NCI-H748 (cell line): Measurements from ENCODE around the gene TLDC2.

ENCODE experiments used
- DNase-seq: peaks from one replicate; lab custom pipeline; 2025; ENCODE audit not compliant: unreplicated experiment; lab: John Stamatoyannopoulos, UW

The TLDC2 gene

GRCh38 chr20:36849333-36850065, 26.4 kb upstream of the TLDC2 start:
- no peak for DNase-seq

GRCh38 chr20:36850759-36851158, 25.2 kb upstream of the TLDC2 start:
- no peak for DNase-seq

GRCh38 chr20:36851490-36851889, 24.4 kb upstream of the TLDC2 start:
- no peak for DNase-seq

- DNase-seq: no peak
Observed at GRCh38 chr20:36852187-36852586, 23.8 kb upstream of the TLDC2 start.

DNA sequence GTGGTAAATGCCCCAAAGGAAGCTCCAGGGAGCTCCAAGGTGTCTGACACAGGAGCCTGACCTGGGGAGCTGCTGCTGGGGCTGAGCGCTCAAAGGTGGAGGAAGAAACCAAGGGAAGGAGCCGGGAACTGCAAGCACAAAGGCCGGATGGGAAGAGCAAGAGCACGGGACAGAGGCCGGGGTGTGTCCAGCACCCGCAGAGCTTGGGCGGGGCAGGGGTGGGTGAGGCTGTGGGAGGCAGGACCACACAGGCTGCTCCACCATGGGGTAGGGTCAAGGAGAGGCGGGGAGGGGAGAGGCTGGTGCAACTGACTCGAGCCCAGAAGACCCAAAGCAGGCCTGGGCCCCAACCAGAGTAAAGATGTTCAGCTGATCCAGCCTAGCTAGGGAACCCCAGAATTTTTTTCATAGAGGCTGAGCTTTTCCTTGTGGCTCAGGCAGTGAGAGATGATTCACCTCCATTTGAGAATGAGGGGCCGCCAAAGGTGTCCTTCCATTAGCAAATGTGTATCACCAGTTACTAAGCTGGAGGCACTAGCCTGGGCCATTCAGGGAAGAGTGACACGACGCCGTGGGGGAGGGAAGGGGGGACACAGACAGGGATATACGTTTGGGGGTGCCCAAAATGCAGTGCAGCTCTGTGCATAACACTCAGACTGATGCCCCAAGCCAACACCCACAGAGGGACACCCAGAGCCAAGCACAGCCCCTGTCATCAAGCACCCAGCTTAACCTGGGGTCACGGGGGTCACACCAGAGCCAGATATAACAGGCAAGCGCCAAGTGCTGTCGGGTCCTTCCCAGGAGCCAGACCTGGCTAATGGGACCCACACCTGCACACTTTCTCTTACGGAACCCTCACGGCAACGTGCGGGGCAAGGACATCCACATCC, 21.3 kb upstream of the TLDC2 start:
- no peak for DNase-seq

- no peak for DNase-seq
Observed at GRCh38 chr20:36855241-36855657, 20.7 kb upstream of the TLDC2 start.

DNA sequence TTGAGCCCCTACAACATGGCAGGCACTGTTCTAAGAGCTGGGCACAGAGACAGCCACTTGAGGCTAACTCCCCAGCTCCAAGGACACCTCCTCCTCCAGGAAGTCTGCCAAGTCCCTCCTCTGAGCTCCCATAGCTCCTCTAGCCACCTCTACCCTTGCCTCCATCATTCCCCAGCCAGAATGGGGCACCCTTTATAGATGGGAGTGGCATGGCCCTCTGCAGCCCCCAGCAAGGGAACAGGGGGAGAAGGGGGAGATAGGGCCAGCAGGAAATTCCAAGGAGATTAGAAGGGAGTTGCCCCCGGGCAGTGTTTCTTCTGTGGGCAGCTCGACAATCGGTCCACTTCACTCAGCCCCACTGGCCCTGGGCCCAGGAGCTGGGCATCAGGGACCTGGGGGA, 19.7 kb upstream of the TLDC2 start:
- DNase-seq: no peak

DNA sequence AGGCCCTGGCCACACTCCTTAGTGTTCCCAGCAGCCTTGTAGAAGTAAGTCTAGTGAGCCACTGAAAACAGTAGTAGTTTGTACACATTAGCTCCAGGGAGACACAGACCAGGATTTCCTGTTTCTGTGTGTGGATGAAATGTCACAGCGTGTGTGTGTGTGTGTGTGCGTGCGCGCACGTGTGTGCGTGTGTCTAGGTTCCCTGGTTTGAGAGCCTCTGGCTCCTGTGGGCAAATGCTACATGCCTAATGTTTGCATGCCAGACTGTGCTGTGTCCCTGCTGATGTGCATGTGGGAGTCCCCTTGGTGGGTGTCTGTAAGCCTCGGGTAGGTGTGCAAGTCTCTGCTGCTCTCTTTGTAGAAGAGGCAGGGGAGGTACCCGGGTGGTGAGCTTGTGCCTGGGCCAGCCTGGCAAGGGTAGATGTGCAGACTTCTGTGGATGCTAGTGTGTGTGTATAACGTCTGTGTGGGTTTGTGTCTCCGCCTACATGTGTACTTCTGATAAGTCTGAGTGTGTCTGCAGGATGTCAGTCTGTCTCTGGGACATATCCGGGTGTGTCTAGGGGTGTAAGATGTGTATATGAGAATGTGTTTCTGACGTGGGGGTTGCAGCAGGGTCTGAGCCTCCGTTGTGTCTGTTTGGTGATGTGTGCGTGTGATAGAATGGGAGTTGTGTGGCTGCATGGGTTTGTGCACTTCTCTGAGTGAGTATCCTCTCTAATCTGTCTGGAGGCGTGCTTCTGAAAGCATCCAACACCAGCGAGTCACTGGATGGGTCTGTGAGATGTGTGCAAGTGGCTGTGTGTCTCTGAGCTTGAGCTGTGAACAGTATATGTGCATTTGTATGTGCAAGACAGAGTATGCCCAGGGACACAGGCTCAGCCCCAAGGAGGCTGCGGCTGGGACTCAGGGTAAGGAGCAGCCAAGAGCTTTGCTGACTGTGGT, 19.0 kb upstream of the TLDC2 start:
- DNase-seq: no peak

DNA sequence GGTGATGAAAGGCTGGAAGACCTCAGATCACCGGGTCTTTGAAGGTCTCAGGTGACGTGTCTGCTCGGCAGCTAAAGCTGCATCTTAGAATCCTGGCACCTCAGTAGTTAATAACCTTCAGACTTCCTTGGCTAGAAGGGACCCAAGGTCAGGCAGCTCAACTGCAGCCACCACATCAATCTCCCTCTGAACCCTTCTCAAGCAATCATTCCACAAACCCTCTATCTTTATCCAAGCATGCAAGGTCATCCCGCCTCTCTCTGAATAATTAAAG, 16.7 kb upstream of the TLDC2 start:
- no peak for DNase-seq

DNA sequence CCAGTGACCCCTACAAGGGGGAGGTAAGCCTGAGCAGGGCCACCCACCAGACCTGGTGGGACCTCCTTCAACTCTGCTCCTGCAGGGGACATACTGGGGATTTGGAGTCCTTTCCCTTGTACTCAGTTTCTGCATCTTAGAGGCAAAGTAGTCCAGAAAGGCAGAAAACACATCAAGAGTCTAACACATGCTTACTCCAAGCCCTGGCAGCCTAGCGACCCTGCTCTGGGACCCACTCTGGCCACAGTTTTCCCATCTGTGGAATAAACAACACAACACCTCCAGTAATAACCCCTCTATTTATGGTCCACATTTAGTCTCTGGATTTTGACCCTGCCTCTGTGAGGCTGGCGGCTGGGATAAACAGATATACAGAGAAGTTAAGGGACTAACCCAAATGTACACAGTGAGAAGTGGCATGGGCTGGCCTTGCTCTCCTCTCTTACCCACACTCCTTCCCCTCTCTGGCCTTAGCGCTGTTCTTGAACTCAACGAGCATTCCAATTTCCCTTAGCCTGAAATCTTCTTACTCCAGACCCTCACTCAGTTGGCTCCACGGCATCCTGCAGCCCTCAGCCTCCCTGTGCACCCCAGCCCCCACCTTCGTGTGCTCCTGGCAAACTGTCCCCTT, 16.1 kb upstream of the TLDC2 start:
- DNase-seq: no peak

- no peak for DNase-seq
Observed at GRCh38 chr20:36860339-36860738, 15.6 kb upstream of the TLDC2 start.

DNA sequence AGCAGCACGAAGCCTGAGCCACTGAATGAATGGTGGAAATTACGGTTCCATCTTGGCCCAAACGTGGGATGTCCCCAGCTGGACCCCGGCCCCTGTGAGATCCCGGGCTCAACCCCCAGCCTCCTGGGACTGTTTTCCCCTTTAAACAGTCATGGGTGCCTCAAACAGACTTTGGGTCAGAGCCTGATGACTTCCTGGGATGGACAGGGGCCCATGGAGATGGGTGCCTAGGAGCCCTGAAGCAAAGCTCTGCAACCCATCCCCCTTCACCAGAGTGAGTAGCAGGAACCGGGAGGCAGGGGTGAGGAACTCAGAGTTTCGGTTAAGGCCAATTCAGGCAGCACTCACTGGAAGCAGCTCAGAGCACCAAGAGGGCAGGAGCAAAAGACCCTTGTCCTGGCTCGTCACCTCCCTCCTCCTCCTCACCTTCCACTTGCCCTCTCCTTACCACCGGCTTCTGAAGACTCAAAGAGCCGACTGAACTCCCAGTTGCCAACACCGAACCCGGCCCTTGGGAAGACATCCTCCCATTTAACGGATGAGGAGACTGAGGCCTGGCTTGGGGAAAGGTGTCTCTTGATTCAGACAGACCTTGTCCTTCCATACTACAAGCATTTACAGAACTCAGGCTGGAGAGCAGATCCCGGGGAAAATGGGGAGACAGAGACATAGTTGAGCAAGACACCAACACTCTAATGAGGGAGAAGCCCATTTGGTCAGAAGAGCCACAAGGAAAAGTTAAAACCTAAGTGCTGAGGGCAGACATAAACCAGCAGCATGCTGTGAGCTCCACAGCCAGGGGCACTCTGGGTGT, 14.9 kb upstream of the TLDC2 start:
- no peak for DNase-seq

GRCh38 chr20:36861625-36861874, 14.4 kb upstream of the TLDC2 start:
- no peak for DNase-seq

- peak; percentile 87 for DNase-seq
Observed at GRCh38 chr20:36861875-36862801, 13.8 kb upstream of the TLDC2 start.

GRCh38 chr20:36862857-36863668, 12.9 kb upstream of the TLDC2 start:
- DNase-seq: peak; percentile 50

DNA sequence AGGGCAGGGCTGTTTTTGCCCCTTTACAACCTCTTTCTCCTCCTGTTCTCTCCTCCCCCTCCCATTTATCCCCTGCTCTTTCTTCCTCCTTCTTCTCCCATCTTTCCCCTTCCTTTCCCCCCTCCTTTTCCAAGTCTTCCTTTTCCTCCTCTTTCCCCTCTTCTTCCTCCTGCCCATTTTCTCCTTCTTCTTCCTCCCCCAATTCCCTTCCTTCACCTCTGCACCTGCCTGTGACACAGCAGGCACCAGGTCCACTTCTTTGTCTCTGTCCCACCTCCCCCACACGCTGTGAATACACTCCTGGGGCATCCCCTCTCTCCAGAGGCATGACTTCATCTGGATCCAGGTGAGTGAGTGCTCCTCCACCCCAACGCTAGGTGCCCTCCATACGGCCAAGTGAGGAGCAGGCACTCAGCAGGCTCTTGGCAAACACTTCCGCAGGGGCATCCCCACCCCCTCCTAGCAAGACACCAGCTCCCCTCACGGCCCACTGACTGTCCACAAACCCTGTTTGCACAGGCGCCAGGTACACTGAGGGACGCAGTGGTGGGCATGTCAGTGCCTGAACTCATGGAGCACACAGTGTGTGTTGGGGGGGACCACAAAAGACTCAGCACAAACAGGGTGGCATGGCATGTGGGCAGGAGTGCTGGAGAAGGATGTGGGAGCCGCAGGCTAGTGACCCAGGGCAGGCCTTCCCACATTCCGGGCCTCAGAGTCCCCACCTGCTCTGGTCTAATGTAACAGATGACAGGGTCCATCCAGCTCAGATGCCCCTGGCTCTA, 10.7 kb upstream of the TLDC2 start:
- DNase-seq: peak; percentile 32

- no peak for DNase-seq
Observed at GRCh38 chr20:36865861-36866149, 10.1 kb upstream of the TLDC2 start.

GRCh38 chr20:36866164-36866563, 9.8 kb upstream of the TLDC2 start:
- DNase-seq: no peak
